Loucy (cell line): ENCODE data around the gene ARHGAP10.

Experiments used
- CTCF ChIP-seq: fragments of 200-600 bp; sonication (generic); conservative IDR thresholded peaks from 2 replicates; pipeline ENCODE4 v1.5.1; 2014; ENCODE audit warnings: mild to moderate bottlenecking, antibody characterized with exemption, low read length
- EZH2phosphoT487 ChIP-seq: fragments of 200-600 bp; IDR thresholded peaks from 2 replicates; pipeline ENCODE4 v1.6.1; 2018; ENCODE audit warnings: antibody characterized with exemption, mild to moderate bottlenecking, moderate library complexity, borderline replicate concordance

GRCh38 chr4:147864607-147865006, 132.7 kb downstream of the ARHGAP10 start:
- TF ChIP-seq CTCF: no peak
- no peak for TF ChIP-seq EZH2phosphoT487
